BE2C (cell line): Measurements from ENCODE around the gene SLC25A29.

Source experiments
- DNase-seq: peaks from one replicate; pipeline ENCODE4 v3.0.0-alpha.2; 2020
- H3K27me3 ChIP-seq: fragments of 250-450 bp; sonication (Bioruptor Pico); 2 replicates; pipeline ENCODE4 v1.5.1; 2020; ENCODE audit warnings: mild to moderate bottlenecking
- H3K36me3 ChIP-seq: fragments of 250-450 bp; sonication (Bioruptor Pico); 2 replicates; pipeline ENCODE4 v1.5.1; 2020; ENCODE audit warnings: mild to moderate bottlenecking
- H3K4me1 ChIP-seq: fragments of 250-450 bp; sonication (Bioruptor Pico); 2 replicates; pipeline ENCODE4 v1.5.1; 2020
- H3K4me3 ChIP-seq: 2 replicates; pipeline ENCODE4 v1.5.1; 2011; ENCODE audit warnings: low read depth, low read length
- H3K9me3 ChIP-seq: fragments of 250-450 bp; sonication (Bioruptor Pico); 2 replicates; pipeline ENCODE4 v1.5.1; 2020
- TF ChIP-seq, protein P1 (sequence below): IDR thresholded peaks from 2 replicates; pipeline ENCODE4 v1.5.1; 2012; ENCODE audit warnings: mild to moderate bottlenecking, low read depth, low read length

The SLC25A29 gene

DNA sequence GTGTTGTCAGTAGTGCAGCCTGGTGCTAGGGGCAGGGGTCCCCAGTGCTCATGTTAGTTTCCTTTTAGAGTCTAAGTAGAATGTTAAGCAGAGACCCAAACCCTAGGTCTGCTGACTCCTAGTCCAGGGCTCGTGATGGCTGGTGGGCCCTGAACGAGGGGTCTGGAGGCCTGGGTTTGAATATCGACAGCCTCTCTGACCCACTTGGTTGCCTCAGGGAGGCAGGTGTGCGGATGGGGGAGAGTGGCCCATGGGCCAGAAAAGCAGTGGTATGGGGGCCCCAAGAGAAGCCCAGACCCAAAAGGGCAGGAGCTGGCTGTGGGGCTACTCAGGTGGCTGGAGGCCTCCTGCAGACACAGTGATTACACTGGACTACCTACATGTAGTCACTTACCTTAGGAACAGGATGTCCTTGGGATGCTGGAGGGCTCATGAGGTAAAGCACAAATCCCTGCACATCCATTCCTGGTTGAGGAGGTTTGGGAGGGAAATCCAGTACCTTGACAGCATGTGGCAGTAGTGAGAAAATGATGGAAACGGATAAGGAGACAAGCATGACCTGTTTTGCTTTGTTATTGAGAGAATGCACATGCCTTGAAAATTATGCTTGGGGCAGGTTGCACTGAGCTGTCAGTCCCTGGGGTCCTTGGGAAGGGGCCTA lies 1.7 kb upstream of the SLC25A29 start:
- Histone ChIP-seq H3K4me1 (no peaks in the 10 kb centered on the region), H3K4me3 (no peak overlapping the region; the same call in 1 of the 2 replicates)

DNA sequence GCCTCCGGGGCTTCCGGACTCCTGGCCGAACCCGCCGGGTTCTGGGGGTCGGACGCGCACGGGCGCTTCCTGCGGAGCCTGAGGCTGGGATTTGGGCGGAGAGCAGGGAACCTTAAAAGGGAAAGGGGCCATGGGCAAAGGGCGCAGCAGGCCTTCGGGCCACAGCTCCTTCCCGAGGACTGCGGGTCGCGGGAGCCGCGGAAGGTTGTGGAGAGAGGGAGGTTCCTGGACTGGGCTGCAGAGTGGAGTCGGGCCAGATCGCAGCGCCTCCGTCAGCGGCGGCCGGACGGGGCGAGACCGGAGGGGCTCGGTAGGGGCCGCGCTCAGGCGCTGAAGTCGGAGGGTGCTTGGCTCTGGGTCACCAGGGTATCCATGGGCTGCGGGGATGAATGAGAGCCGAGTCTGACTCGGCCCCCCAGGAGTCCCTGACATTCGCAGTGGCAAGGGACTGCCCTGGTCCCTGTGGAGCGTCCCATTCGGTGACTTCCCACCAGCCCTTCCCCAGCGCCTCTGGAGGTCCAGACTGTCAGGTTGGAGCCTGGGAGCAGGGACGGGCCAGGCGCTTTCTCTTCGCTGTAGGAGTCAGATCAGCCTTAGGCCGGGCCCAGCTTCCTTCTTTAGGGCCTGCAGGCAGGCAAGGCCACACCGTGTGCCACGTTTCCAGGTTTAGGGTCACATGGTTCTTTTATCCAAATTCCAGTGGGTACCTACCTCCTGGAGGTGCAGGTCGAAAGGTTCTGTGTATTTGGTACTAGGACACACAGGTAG lies 938 bp upstream of the SLC25A29 start:
- peak overlapping the region; percentile 85 for H3K4me3 ChIP-seq
- no peaks in the 10 kb centered on the region for H3K4me1 ChIP-seq
- no peaks in the 10 kb centered on the region for H3K9me3 ChIP-seq
- H3K27me3 ChIP-seq = peaks cover 8% of the 10 kb centered on the region
- H3K36me3 ChIP-seq = no peaks in the 10 kb centered on the region; the same call in 1 of the 2 replicates
- TF ChIP-seq, protein P1, sequence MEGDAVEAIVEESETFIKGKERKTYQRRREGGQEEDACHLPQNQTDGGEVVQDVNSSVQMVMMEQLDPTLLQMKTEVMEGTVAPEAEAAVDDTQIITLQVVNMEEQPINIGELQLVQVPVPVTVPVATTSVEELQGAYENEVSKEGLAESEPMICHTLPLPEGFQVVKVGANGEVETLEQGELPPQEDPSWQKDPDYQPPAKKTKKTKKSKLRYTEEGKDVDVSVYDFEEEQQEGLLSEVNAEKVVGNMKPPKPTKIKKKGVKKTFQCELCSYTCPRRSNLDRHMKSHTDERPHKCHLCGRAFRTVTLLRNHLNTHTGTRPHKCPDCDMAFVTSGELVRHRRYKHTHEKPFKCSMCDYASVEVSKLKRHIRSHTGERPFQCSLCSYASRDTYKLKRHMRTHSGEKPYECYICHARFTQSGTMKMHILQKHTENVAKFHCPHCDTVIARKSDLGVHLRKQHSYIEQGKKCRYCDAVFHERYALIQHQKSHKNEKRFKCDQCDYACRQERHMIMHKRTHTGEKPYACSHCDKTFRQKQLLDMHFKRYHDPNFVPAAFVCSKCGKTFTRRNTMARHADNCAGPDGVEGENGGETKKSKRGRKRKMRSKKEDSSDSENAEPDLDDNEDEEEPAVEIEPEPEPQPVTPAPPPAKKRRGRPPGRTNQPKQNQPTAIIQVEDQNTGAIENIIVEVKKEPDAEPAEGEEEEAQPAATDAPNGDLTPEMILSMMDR = no peak
- DNase-seq = peak; percentile 34

More for the DNA sequence above, 1.7 kb upstream of the SLC25A29 start:
- H3K9me3 ChIP-seq = no peaks in the 10 kb centered on the region
- DNase-seq = no peak
- peaks cover 8% of the 10 kb centered on the region for H3K27me3 ChIP-seq
- TF ChIP-seq, protein P1 = no peak
- no peaks in the 10 kb centered on the region; the same call in 1 of the 2 replicates for H3K36me3 ChIP-seq

DNA sequence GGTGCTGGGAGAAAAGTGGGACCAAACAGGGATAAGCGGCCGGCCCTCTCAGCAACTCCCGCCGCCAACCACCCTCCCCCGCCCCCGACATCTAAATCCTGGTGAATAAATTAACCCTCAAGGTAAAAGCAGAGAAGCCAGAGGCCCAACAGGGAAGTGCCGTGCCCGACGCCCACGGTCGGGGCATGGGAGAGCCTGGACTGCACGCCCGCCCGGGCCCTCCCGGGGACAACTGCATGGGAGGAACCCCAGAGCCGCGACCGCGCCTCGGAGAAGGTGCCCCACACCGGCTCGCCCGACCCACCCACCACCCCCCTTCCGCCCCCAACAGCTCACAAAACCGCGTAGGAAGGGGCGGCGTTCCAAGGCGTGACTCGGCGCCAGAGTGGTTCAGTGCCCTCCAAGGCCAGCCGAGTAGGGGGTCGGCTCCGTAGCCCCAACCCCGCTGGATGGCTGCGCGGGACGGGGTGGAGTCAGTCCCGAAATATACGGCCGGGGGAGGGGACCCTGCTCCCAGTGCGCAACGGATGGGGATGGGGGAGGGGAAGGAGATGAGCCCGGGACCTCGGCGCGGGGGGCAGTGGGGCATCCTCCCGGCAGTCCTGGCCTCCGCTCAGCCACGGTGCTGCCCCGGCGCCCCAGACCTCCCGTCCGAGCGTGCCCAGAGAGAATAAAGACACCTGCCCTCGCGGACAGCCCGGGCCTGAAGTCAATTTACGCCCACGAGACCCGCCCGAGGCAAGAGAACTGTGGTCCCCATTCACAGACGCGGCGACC lies 732 bp downstream of the SLC25A29 start:
- Histone ChIP-seq H3K4me3 (peak overlapping the region; percentile 61), H3K36me3 (no peaks in the 10 kb centered on the region; the same call in 1 of the 2 replicates), H3K27me3 (peaks cover 8% of the 10 kb centered on the region), H3K4me1 (no peaks in the 10 kb centered on the region), H3K9me3 (no peaks in the 10 kb centered on the region)
- TF ChIP-seq, protein P1 = no peak
- DNase-seq = peak; percentile 35

DNA sequence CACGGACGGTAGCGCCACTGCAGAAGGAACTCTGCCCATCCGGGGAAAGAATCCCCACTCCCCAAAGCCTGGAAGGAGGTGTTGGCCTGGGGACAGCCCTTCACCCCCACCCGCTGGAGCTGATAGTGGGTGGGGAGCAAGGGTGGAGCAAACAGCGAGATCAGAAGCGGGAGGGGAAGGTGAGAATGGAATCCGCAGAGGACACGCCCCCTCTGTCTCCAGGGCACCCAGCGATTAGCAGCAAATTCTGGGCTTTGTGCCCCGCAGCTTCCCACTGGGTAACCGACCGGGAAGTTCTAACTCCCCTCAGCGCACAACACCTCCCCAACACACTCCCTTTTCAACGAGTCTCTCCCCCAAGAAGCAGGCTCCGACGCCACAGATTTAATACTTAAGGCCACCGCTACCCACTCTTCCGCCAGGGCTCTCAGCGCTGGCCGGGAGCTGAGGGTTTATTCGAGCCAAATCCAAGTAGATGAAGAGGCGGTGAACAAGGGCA lies 1.4 kb downstream of the SLC25A29 start:
- H3K4me1 ChIP-seq = no peaks in the 10 kb centered on the region
- no peaks in the 10 kb centered on the region; the same call in 1 of the 2 replicates for H3K36me3 ChIP-seq
- no peaks in the 10 kb centered on the region for H3K9me3 ChIP-seq
- H3K4me3 ChIP-seq = peak overlapping the region; percentile 61
- no peak for DNase-seq
- H3K27me3 ChIP-seq = peaks cover 8% of the 10 kb centered on the region
- TF ChIP-seq, protein P1 = no peak

DNA sequence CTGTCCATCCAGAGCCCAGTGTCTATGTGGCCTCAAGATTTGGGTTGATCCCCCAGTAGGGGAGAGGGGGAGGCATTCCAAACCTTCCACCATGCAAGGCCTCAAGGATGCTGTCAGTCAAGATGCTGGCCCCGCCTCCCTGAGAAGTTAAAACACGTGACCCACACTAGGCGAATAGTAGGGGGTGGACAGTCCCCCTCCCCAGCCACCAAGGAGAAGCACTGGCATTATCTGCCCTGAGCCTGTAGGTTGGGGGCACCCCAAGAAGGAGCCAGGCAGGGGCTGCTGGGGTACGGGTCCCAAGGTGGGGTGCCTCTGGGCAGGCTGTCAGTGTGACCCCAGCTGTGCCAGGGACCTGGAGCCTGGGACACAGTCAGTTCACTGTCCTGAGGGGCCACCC lies 2.3 kb downstream of the SLC25A29 start:
- Histone ChIP-seq H3K36me3 (no peaks in the 10 kb centered on the region; the same call in 1 of the 2 replicates), H3K9me3 (no peaks in the 10 kb centered on the region), H3K4me3 (no peak overlapping the region), H3K4me1 (no peaks in the 10 kb centered on the region), H3K27me3 (peaks cover 8% of the 10 kb centered on the region)
- no peak for DNase-seq
- TF ChIP-seq, protein P1 = no peak
